DND-41 (cell line): Measurements from ENCODE around the gene MAG.

ENCODE experiments used
- ATAC-seq: fragments of 200-7000 bp; cut with Tn5 transposase; 3 replicates; pipeline ENCODE4 v1.9.1; 2021; ENCODE audit warnings: low read depth; ENCODE audit not compliant: insufficient read depth
- DNase-seq: peaks from one replicate; pipeline ENCODE4 v3.0.0-alpha.2; 2020
- H2AFZ ChIP-seq: 2 replicates; pipeline ENCODE4 v1.6.0; 2012; ENCODE audit warnings: low read depth, low read length
- H3K27ac ChIP-seq: 2 replicates; pipeline ENCODE4 v1.5.1; 2012; ENCODE audit warnings: low read length, inconsistent platforms
- H3K27me3 ChIP-seq: fragments of 200-600 bp; sonication (generic); 2 replicates; pipeline ENCODE4 v1.6.0; 2012; ENCODE audit warnings: low read length, mild to moderate bottlenecking, inconsistent platforms; ENCODE audit not compliant: insufficient read depth, poor library complexity
- H3K36me3 ChIP-seq: 2 replicates; pipeline ENCODE4 v1.5.1; 2012; ENCODE audit warnings: low read length, inconsistent platforms; ENCODE audit not compliant: insufficient read depth
- H3K4me1 ChIP-seq: 2 replicates; pipeline ENCODE4 v1.5.1; 2012; ENCODE audit warnings: mild to moderate bottlenecking, low read length; ENCODE audit not compliant: insufficient read depth
- H3K4me2 ChIP-seq: 2 replicates; pipeline ENCODE4 v1.6.0; 2012; ENCODE audit warnings: mild to moderate bottlenecking, moderate library complexity, low read length, inconsistent platforms; ENCODE audit not compliant: insufficient read depth
- H3K4me3 ChIP-seq, 2 experiments: fragments of 200-600 bp in 1 of 2; shearing (Covaris generic) in 1 of 2; 2 replicates each; pipeline ENCODE4 v1.5.1; 2012 to 2016; ENCODE audit warnings: inconsistent platforms in 2 of 2, low read length in 2 of 2, mild to moderate bottlenecking in 2 of 2, low read depth in 1 of 2, moderate library complexity in 1 of 2
- H3K79me2 ChIP-seq: 2 replicates; pipeline ENCODE4 v1.6.0; 2012; ENCODE audit warnings: low read length, inconsistent platforms; ENCODE audit not compliant: insufficient read depth
- H3K9ac ChIP-seq: 2 replicates; pipeline ENCODE4 v1.6.0; 2012; ENCODE audit warnings: low read depth, mild to moderate bottlenecking, inconsistent platforms, low read length, moderate library complexity
- H3K9me3 ChIP-seq: 2 replicates; pipeline ENCODE4 v1.5.1; 2012; ENCODE audit warnings: low read length, moderate library complexity, mild to moderate bottlenecking, inconsistent platforms; ENCODE audit not compliant: insufficient read depth, severe bottlenecking
- H4K20me1 ChIP-seq: 2 replicates; pipeline ENCODE4 v1.6.0; 2012; ENCODE audit warnings: low read length; ENCODE audit not compliant: insufficient read depth
- CTCF ChIP-seq: IDR thresholded peaks from 2 replicates; pipeline ENCODE4 v1.5.1; 2012; ENCODE audit warnings: borderline replicate concordance, low read length, moderate library complexity, mild to moderate bottlenecking; ENCODE audit not compliant: poor library complexity, severe bottlenecking; ENCODE audit errors: extremely low read depth
- EZH2 ChIP-seq: IDR thresholded peaks from 3 replicates; pipeline ENCODE4 v1.6.1; 2012; ENCODE audit warnings: borderline replicate concordance, low read depth, mild to moderate bottlenecking, moderate library complexity, low read length, inconsistent platforms; ENCODE audit not compliant: severe bottlenecking

Gene MAG

DNA sequence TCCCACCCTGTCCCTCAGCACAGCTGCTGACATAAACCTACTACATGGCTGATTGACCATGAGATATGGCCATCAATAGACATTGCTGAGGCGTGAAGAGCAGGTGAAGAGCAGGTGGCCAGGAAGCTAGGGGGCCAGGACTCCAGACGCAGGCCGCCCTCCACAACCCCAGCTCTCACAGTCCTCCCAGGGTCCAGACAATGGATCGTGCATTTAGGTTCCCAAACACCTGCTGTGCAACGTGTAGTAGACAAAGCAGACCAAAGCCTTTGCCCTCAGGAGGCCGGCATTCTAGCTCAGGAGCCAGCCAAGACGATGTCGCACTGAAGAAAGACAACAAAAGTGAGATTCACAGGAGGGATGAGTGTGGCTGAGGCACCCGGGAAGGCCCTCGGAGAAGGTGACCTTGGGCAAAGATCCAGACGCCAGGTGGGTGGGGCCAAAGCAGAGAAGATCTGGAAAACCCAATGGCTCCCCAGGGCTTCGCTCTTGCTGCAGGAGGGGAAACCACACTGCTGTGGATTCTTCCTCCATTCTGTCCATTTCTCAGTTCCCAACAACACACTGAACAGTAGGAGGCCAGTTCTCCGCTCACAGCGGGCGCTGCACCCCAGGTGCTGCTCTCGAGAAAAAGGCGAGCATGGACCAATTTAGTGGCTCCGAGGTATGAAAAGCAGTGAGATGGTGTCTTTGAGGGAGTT, 57.1 kb downstream of the MAG start:
- Histone ChIP-seq H3K36me3 (no peaks in the 10 kb centered on the region), H3K9ac (no peak overlapping the region), H3K27ac (no peak overlapping the region), H3K4me3 (no peak overlapping the region), H3K27me3 (peaks cover 19% of the 10 kb centered on the region), H3K9me3 (no peaks in the 10 kb centered on the region), H3K4me1 (peaks cover 19% of the 10 kb centered on the region), H2AFZ (no peak overlapping the region), H4K20me1 (no peaks in the 10 kb centered on the region), H3K4me2 (no peak overlapping the region), H3K79me2 (no peaks in the 10 kb centered on the region)
- ATAC-seq (no peak), DNase-seq (no peak)
- TF ChIP-seq CTCF (no peak), EZH2 (no peak)

GRCh38 chr19:35349614-35350521, 57.9 kb downstream of the MAG start:
- H4K20me1 ChIP-seq = no peaks in the 10 kb centered on the region
- no peak overlapping the region for H2AFZ ChIP-seq
- no peak overlapping the region for H3K9ac ChIP-seq
- H3K27me3 ChIP-seq = peaks cover 19% of the 10 kb centered on the region
- H3K79me2 ChIP-seq = no peaks in the 10 kb centered on the region
- no peaks in the 10 kb centered on the region for H3K9me3 ChIP-seq
- ATAC-seq (no peak), DNase-seq (no peak)
- no peak overlapping the region for H3K4me2 ChIP-seq
- TF ChIP-seq EZH2 (no peak), CTCF (no peak)
- H3K4me3 ChIP-seq = no peak overlapping the region
- no peaks in the 10 kb centered on the region for H3K36me3 ChIP-seq
- H3K27ac ChIP-seq = no peak overlapping the region
- peaks cover 19% of the 10 kb centered on the region for H3K4me1 ChIP-seq

GRCh38 chr19:35350591-35350990, 58.6 kb downstream of the MAG start:
- no peak overlapping the region for H3K27ac ChIP-seq
- H3K4me2 ChIP-seq = no peak overlapping the region
- TF ChIP-seq CTCF (no peak), EZH2 (no peak)
- no peaks in the 10 kb centered on the region for H3K36me3 ChIP-seq
- H3K4me1 ChIP-seq = peaks cover 19% of the 10 kb centered on the region
- no peak for DNase-seq
- H3K9me3 ChIP-seq = no peaks in the 10 kb centered on the region
- no peak overlapping the region for H3K4me3 ChIP-seq
- no peak overlapping the region for H3K9ac ChIP-seq
- peaks cover 19% of the 10 kb centered on the region for H3K27me3 ChIP-seq
- no peaks in the 10 kb centered on the region for H4K20me1 ChIP-seq
- no peak overlapping the region for H2AFZ ChIP-seq
- no peak for ATAC-seq
- no peaks in the 10 kb centered on the region for H3K79me2 ChIP-seq
